Tibial nerve (tissue), 4 donors: Measurements from ENCODE around the gene COX7A2. TPM values are rescaled to one million over a fixed set of nuclear protein-coding genes. Genes with fewer than 3 reads are reported as not detected.

ENCODE experiments used
- DNase-seq, 2 donors: peaks; one replicate each; pipeline ENCODE4 v3.0.0-alpha.2; 2019; ENCODE audit warnings: low spot score in 2 of 2
- H3K27ac ChIP-seq, 4 donors: fragments of 200-600 bp; sonication (generic) in 3 of 4; one replicate each; pipeline ENCODE4 v1.5.1; 2017 to 2019; ENCODE audit warnings: mild to moderate bottlenecking in 1 of 4
- H3K27me3 ChIP-seq, 2 donors: fragments of 200-600 bp; sonication (generic) in 1 of 2; one replicate each; pipeline versions ENCODE4 v1.5.1 to v1.6.0; 2017 to 2019
- H3K36me3 ChIP-seq, 3 donors: fragments of 200-600 bp; sonication (generic); one replicate each; pipeline ENCODE4 v1.5.1; 2018 to 2019
- H3K4me1 ChIP-seq, 4 donors: fragments of 200-600 bp; sonication (generic) in 3 of 4; one replicate each; pipeline ENCODE4 v1.5.1; 2017 to 2019
- H3K4me3 ChIP-seq, 4 donors: fragments of 200-600 bp; sonication (generic) in 3 of 4; one replicate each; pipeline ENCODE4 v1.5.1; 2017 to 2019; ENCODE audit warnings: mild to moderate bottlenecking in 1 of 4, moderate library complexity in 1 of 4
- H3K9me3 ChIP-seq, 4 donors: fragments of 200-600 bp; sonication (generic) in 3 of 4; one replicate each; pipeline ENCODE4 v1.5.1; 2017 to 2019
- CTCF ChIP-seq, 5 experiments: fragments of 200-600 bp in 3 of 5; fragments of 450-650 bp in 2 of 5; sonication (generic) in 3 of 5; IDR thresholded peaks; one replicate each; pipeline ENCODE4 v1.5.1; 2016 to 2019; ENCODE audit warnings: antibody characterized with exemption in 5 of 5, mild to moderate bottlenecking in 3 of 5, moderate library complexity in 2 of 5
- EP300 ChIP-seq, 2 donors: sonication (generic); formaldehyde crosslinking; IDR thresholded peaks; one replicate each; pipeline ENCODE4 v1.6.1; 2017; ENCODE audit warnings: antibody characterized with exemption in 2 of 2, mild to moderate bottlenecking in 1 of 2
- POLR2A ChIP-seq, 2 donors: fragments of 450-650 bp; IDR thresholded peaks; one replicate each; pipeline ENCODE4 v1.6.1; 2017; ENCODE audit warnings: antibody characterized with exemption in 2 of 2, mild to moderate bottlenecking in 2 of 2, moderate library complexity in 2 of 2
- WGBS, 2 donors: methylation state at CpG; one replicate each; pipeline ENCODE4 v1.1.5; 2018; 5-methylcytosine and 5-hydroxymethylcytosine counted together
- total RNA-seq, 4 donors: library from RNA; depleted of rRNA; stranded (reverse); fragments of >200 nt; gene quantifications; one replicate each; pipeline ENCODE4 v1.1.0, GENCODE V29; 2016

COX7A2 gene
- total RNA-seq, 4 donors from 2014 or later: 178 to 529 (median 230) TPM

DNA sequence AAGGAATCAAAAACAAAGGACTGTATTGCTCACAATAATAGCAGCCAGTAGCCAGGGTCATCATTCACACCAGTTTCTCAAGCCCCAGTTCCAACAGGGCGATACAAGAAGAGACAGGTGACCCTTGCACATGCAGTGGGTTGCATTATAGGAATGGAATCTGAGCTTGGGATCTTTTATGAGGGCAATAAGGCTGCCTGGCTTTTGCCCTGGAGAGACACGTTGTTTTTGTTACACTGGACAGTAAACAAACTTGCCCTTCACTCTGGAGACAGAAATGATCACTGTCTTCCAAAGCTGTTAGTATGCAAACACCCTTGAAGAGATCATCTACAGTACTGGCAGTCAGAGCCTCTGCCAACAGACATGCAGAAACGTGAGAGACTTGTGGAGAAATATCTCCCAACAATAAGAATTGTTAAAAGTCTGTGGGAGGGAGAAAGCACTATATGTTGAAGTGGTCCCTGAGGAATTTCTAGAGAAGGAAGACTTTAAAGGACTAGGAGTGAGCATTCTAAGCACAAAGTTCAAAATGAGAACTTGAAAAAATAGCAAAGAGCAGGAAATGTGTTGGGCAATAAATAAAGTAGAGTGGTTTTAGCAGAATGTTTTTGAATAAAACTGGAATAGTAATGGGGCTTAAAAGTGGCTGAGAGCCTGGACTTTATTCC, 31.5 kb downstream of the COX7A2 start:
- peak overlapping the region in 2 of 4 donors; percentile 33 to 64 for H3K27ac ChIP-seq
- H3K36me3 ChIP-seq: no peaks in the 10 kb centered on the region
- H3K4me3 ChIP-seq: no peak overlapping the region
- DNase-seq: no peak
- H3K27me3 ChIP-seq: no peaks in the 10 kb centered on the region
- H3K9me3 ChIP-seq: no peaks in the 10 kb centered on the region
- WGBS, 2 donors: 16 to 18% methylated on average over 3 of the region's 3 CpGs
- peaks cover 0 to 44% (median 9%) of the 10 kb centered on the region in 4 donors for H3K4me1 ChIP-seq
- TF ChIP-seq CTCF (IDR thresholded peaks at IDR 0.05) (no peak), EP300 (IDR thresholded peaks at IDR 0.05) (no peak), POLR2A (IDR thresholded peaks at IDR 0.05) (no peak)

DNA sequence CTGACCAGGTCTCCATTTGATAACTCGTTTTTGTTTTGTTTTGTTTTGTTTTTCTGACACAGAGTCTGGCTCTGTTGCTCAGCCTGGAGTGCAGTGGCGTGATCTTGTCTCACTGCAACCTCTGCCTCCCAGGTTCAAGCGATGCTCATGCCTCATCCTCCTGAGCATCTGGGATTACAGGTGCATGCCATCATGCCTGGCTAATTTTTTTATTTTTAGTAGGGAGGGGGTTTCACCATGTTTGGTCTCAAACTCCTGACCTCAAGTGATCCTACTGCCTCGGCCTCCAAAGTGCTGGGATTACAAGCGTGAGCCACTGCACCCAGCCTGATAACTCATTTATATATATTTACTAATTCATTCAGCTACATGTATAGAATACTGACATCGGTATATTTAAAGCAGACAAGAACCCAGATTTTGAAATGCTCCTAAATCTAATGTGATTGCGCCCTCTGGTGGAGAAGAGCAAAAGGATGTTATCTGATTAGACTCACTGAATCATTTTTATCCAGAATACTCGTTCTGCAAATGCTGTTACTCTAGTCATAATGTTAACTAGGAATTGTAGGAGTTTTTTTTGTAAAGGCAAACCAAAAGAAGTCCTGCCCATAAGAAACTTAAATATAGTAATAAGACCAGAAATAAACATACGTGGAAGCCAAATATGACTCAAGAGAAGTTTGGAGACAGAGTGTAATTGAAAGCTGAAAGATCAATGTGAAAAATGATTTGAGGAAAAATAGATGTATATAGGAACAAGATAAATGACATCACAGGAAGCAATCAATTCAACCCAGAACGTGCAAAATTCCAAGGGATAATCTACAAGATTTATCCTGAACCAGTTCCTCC, 32.5 kb downstream of the COX7A2 start:
- 29 to 31% methylated on average over 10 of the region's 10 CpGs for WGBS, 2 donors
- H3K27ac ChIP-seq: peak overlapping the region in 2 of 4 donors; percentile 33 to 64
- no peak overlapping the region for H3K4me3 ChIP-seq
- peaks cover 0 to 48% (median 12%) of the 10 kb centered on the region in 4 donors for H3K4me1 ChIP-seq
- H3K27me3 ChIP-seq: no peaks in the 10 kb centered on the region
- no peaks in the 10 kb centered on the region for H3K9me3 ChIP-seq
- H3K36me3 ChIP-seq: no peaks in the 10 kb centered on the region
- TF ChIP-seq CTCF (IDR thresholded peaks at IDR 0.05) (peak; percentile 58 to 81 (median 72)), EP300 (IDR thresholded peaks at IDR 0.05) (no peak)
- peak in 1 of 2 donors; percentile 92 for DNase-seq

DNA sequence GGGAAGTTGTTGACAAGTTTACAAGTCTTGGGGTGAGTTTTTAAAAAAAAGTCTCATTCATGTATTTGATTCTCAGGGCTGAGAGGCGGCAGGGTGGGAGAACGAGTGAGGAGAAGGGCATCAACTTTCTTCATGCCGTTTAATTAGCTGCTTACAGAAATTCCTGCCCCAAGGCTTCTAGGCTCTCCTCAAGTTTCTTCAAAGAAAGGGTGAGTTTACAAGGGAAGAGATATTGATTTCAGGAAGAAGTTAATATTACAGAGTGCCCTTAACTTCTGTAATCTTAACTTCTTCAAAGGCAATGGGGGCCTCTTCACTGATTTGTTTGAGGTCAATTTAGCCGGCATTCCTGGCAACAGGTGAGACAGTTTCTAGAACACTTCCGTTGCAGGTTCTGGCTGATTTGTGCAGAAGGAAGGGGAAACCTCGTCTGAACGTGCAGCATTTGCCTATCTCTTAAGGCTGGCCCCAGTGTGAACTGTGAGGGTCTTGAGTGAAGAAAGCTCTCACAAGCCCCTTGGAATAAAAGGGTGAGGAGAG, 34.3 kb downstream of the COX7A2 start:
- H3K4me3 ChIP-seq: no peak overlapping the region
- peaks cover 0 to 59% (median 12%) of the 10 kb centered on the region in 4 donors for H3K4me1 ChIP-seq
- TF ChIP-seq EP300 (IDR thresholded peaks at IDR 0.05): no peak
- no peak for TF ChIP-seq POLR2A (IDR thresholded peaks at IDR 0.05)
- TF ChIP-seq CTCF (IDR thresholded peaks at IDR 0.05): no peak
- H3K27ac ChIP-seq: peak overlapping the region in 3 of 4 donors; percentile 3 to 93 (median 69)
- peaks cover 0 to 5% of the 10 kb centered on the region in 2 donors for H3K27me3 ChIP-seq
- DNase-seq: no peak
- no peaks in the 10 kb centered on the region for H3K36me3 ChIP-seq
- H3K9me3 ChIP-seq: no peaks in the 10 kb centered on the region
- WGBS, 2 donors: 38% methylated on average over 7 of the region's 7 CpGs

DNA sequence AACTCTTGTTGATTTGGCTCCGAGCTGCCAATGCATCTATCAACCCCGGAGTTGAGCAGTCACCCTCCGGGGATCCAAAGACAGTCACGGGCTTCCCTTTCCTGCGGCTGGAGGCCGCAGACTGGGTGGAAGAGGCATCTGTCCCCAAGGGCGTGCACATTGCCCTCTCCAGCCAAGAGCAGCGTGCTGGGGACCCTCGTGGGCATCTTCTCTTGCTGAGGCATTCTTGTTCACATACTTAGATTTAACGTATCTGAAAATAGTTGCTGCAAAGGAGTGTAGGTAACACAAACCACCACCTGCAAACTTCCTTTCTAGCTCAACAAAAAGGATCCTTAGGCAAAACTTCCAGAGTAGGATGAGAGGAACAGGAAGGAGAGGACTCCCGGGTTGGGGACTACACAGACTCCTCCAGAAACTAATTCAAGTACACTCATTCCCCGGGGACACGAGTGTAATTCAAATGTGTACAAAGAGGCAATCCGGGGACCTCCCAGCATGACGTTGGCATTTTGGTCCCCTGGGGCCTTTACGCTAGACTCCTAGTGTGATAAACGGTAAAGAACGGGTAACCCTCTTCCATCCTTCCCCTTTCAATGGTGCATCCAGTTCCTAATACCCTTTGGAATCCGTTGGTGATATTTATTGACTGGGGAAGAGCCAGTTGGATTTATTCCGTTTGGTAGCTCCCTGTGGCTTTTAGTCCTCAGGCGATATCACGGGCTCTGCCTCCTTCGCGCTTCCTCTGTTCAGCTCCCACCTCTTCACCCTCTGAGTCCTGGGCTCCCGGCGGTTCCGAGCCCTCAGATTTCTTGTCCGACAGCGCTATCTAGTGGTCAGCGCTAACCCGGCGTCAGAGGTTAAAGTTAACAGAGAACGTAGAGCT, 35.1 kb downstream of the COX7A2 start:
- Histone ChIP-seq H3K9me3 (no peaks in the 10 kb centered on the region), H3K4me1 (peaks cover 0 to 65% (median 12%) of the 10 kb centered on the region in 4 donors)

More for the DNA sequence above, 35.1 kb downstream of the COX7A2 start:
- peak; percentile 85 to 96 for DNase-seq
- WGBS, 2 donors: 12 to 13% methylated on average over 33 of the region's 33 CpGs
- Histone ChIP-seq H3K27ac (peak overlapping the region in 3 of 4 donors; percentile 69 to 96 (median 93)), H3K36me3 (no peaks in the 10 kb centered on the region), H3K4me3 (peak overlapping the region in 3 of 4 donors; percentile 19 to 78 (median 30)), H3K27me3 (peaks cover 0 to 5% of the 10 kb centered on the region in 2 donors)
- peak in 1 of 2 donors; percentile 51 for TF ChIP-seq EP300 (IDR thresholded peaks at IDR 0.05)
- TF ChIP-seq POLR2A (IDR thresholded peaks at IDR 0.05): no peak
- TF ChIP-seq CTCF (IDR thresholded peaks at IDR 0.05): peak; percentile 83 to 91 (median 90)
